Natural killer cell treated with Interleukin-12 subunit alpha and Interleukin-12 subunit beta and Interleukin-15 and Interleukin-18, amount 100 ng/mL, for 72 hours (primary cell): Measurements from ENCODE around the gene BLOC1S5. TPM values are rescaled to one million over a fixed set of nuclear protein-coding genes. Genes with fewer than 3 reads are reported as not detected.

Experiments used
- ATAC-seq, 2 donors: fragments of 150-1000 bp; cut with Tn5 transposase in 1 of 2; sonication (Bioruptor Pico), chemical (Tn5 transposase) in 1 of 2; 2 replicates each; pipeline ENCODE4 v1.10.0; 2021
- DNase-seq: peaks from one replicate; pipeline ENCODE4 v3.0.0; 2022; ENCODE audit warnings: low spot score
- H3K27ac Mint-ChIP-seq, 2 donors: 1 replicate in 1 of 2; 2 replicates in 1 of 2; pipeline ENCODE4 v1.8.0; 2022; ENCODE audit warnings: mixed read lengths in 2 of 2, mild to moderate bottlenecking in 1 of 2, moderate library complexity in 1 of 2
- H3K27me3 Mint-ChIP-seq, 2 donors: 1 replicate in 1 of 2; 2 replicates in 1 of 2; pipeline ENCODE4 v1.8.0; 2022; ENCODE audit warnings: mixed read lengths in 2 of 2
- H3K36me3 Mint-ChIP-seq: one replicate; pipeline ENCODE4 v1.8.0; 2022; ENCODE audit warnings: mixed read lengths
- H3K4me1 Mint-ChIP-seq, 2 donors: 1 replicate in 1 of 2; 2 replicates in 1 of 2; pipeline ENCODE4 v1.8.0; 2022; ENCODE audit warnings: low read depth in 2 of 2, mixed read lengths in 2 of 2, mild to moderate bottlenecking in 1 of 2
- H3K4me3 Mint-ChIP-seq: one replicate; pipeline ENCODE4 v1.8.0; 2022; ENCODE audit warnings: mixed read lengths
- H3K9me3 Mint-ChIP-seq: 2 replicates; pipeline ENCODE4 v1.8.0; 2022; ENCODE audit warnings: mixed read lengths
- total RNA-seq, 2 donors: library from RNA; stranded (reverse); gene quantifications; one replicate each; pipeline ENCODE4 v1.2.3, GENCODE V29; 2022

Gene BLOC1S5
- total RNA-seq, 2 donors from 2014 or later, result 12.2 to 15.8 TPM

GRCh38 chr6:8013763-8014162 is 50.4 kb downstream of the BLOC1S5 start:
- Mint-ChIP-seq H3K27ac (no peak overlapping the region), H3K4me1 (peaks cover 5 to 9% of the 10 kb centered on the region in 2 donors), H3K9me3 (no peaks in the 10 kb centered on the region), H3K36me3 (no peaks in the 10 kb centered on the region), H3K27me3 (no peaks in the 10 kb centered on the region), H3K4me3 (no peak overlapping the region)
- DNase-seq (no peak), ATAC-seq (no peak)

- Mint-ChIP-seq H3K27me3 (no peaks in the 10 kb centered on the region), H3K36me3 (no peaks in the 10 kb centered on the region), H3K27ac (no peak overlapping the region), H3K4me1 (no peaks in the 10 kb centered on the region), H3K4me3 (no peak overlapping the region), H3K9me3 (no peaks in the 10 kb centered on the region)
- ATAC-seq (no peak), DNase-seq (no peak)
Observed at GRCh38 chr6:8006208-8006607, 58.0 kb downstream of the BLOC1S5 start.

- no peak overlapping the region for H3K4me3 Mint-ChIP-seq
- H3K27me3 Mint-ChIP-seq, result no peaks in the 10 kb centered on the region
- no peak for DNase-seq
- no peaks in the 10 kb centered on the region for H3K9me3 Mint-ChIP-seq
- no peak for ATAC-seq
- no peak overlapping the region for H3K27ac Mint-ChIP-seq
- H3K4me1 Mint-ChIP-seq, result no peaks in the 10 kb centered on the region
- no peaks in the 10 kb centered on the region for H3K36me3 Mint-ChIP-seq
Observed at GRCh38 chr6:8005136-8005535, 59.1 kb downstream of the BLOC1S5 start.

DNA sequence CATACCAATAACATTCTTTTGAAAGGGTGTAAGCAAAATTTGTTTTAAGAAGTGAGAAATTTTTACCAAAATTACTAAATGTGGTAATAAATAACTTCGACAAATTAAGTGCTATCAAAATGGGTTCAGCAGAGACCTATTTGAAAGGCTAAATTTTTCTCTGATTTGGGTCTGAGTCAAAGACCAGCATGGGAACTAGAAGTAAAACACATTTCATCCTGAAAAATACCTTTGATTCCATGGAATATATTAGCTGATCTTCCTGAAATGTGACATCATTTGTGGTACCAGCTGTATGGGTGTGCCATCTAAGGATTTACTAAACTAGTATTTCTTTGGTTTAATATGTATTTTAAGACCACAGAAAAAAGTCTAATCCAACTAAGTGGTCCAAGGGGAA is 63.6 kb downstream of the BLOC1S5 start:
- DNase-seq, result no peak
- ATAC-seq, result no peak
- Mint-ChIP-seq H3K27me3 (no peaks in the 10 kb centered on the region), H3K4me3 (no peak overlapping the region), H3K9me3 (no peaks in the 10 kb centered on the region), H3K27ac (no peak overlapping the region), H3K4me1 (no peaks in the 10 kb centered on the region), H3K36me3 (no peaks in the 10 kb centered on the region)

- H3K9me3 Mint-ChIP-seq, result no peaks in the 10 kb centered on the region
- DNase-seq, result no peak
- no peak for ATAC-seq
- no peaks in the 10 kb centered on the region for H3K36me3 Mint-ChIP-seq
- no peak overlapping the region for H3K4me3 Mint-ChIP-seq
- H3K27ac Mint-ChIP-seq, result no peak overlapping the region
- no peaks in the 10 kb centered on the region for H3K27me3 Mint-ChIP-seq
- no peaks in the 10 kb centered on the region for H3K4me1 Mint-ChIP-seq
Observed at GRCh38 chr6:8000188-8000596, 64.0 kb downstream of the BLOC1S5 start.

GRCh38 chr6:7999201-7999600 is 65.0 kb downstream of the BLOC1S5 start:
- no peak for ATAC-seq
- H3K27ac Mint-ChIP-seq, result no peak overlapping the region
- no peaks in the 10 kb centered on the region for H3K9me3 Mint-ChIP-seq

DNA sequence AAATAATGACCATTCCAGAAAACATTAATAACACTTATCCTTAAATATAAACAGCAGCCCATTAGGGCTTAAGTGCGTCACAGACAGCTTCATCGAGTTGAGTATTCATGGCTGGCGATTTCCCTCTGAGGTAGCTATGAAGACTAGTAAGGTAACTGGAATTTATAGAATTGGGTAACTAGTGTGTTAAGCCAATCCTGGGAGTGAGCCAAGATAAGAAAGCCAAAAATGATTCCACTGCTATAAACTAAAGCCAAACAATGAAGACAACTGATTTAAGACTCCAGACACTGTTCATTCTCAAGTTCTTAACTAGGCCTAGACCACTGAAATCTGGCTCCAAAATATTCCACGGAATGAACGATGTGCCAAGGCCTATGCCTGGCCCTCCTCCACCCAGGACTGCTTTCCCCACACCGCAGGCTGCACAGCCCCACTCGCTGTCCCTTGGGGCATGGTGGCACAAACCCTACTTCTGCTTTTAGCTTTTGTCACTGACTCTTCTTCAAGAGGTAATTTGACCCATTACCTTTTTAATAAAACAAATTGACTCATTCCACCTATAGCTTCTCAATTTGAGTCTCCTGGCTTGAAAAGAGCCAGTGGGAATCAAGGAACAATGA is 66.0 kb downstream of the BLOC1S5 start:
- DNase-seq (no peak), ATAC-seq (no peak)
- Mint-ChIP-seq H3K27me3 (no peaks in the 10 kb centered on the region), H3K36me3 (peaks cover 4% of the 10 kb centered on the region), H3K4me1 (no peaks in the 10 kb centered on the region), H3K4me3 (no peak overlapping the region), H3K27ac (no peak overlapping the region), H3K9me3 (peaks cover 3% of the 10 kb centered on the region)

More at GRCh38 chr6:7999201-7999600, 65.0 kb downstream of the BLOC1S5 start:
- Mint-ChIP-seq H3K36me3 (no peaks in the 10 kb centered on the region), H3K4me1 (no peaks in the 10 kb centered on the region), H3K4me3 (no peak overlapping the region), H3K27me3 (no peaks in the 10 kb centered on the region)
- DNase-seq, result no peak

- Mint-ChIP-seq H3K4me1 (no peaks in the 10 kb centered on the region), H3K9me3 (peaks cover 3% of the 10 kb centered on the region)
Observed at GRCh38 chr6:7997286-7997685, 66.9 kb downstream of the BLOC1S5 start.

DNA sequence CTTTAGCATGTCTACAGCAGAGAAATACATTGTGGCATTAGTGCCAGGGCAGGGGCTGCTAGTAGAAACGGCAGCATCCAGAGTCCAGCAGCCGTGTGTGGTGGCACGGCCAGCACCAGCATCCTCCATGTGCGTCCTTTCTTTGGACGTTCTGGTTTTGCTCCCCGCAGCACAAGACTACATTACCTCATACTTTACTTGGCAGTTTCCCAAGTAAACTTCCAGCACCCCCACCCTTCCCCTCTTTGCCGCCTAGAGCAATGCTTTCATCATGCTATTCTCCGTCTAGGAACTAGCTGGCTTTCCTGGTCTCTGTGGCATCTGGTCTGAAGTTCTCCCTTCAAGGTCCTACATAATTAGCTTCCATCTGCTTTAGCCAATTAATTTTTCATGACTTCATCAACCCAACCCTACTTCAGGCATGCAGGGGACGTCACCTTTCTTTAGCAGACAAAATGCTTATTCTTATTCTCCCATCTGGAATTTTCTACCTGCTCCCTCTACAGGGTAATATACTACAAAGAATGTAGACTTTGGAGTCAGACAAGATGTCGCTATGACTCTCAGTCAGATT is 67.6 kb downstream of the BLOC1S5 start:
- no peaks in the 10 kb centered on the region for H3K4me1 Mint-ChIP-seq
- peaks cover 4% of the 10 kb centered on the region for H3K36me3 Mint-ChIP-seq
- no peaks in the 10 kb centered on the region for H3K27me3 Mint-ChIP-seq
- no peak for DNase-seq
- no peak for ATAC-seq
- H3K9me3 Mint-ChIP-seq, result peaks cover 3% of the 10 kb centered on the region
- no peak overlapping the region for H3K4me3 Mint-ChIP-seq
- H3K27ac Mint-ChIP-seq, result no peak overlapping the region

More at GRCh38 chr6:7997286-7997685, 66.9 kb downstream of the BLOC1S5 start:
- Mint-ChIP-seq H3K36me3 (peaks cover 4% of the 10 kb centered on the region), H3K27ac (no peak overlapping the region), H3K4me3 (no peak overlapping the region), H3K27me3 (no peaks in the 10 kb centered on the region)
- DNase-seq (no peak), ATAC-seq (no peak)

GRCh38 chr6:7993952-7994351 is 70.2 kb downstream of the BLOC1S5 start:
- Mint-ChIP-seq H3K9me3 (peaks cover 3% of the 10 kb centered on the region), H3K36me3 (peaks cover 4% of the 10 kb centered on the region), H3K27ac (no peak overlapping the region), H3K4me3 (no peak overlapping the region), H3K4me1 (no peaks in the 10 kb centered on the region), H3K27me3 (no peaks in the 10 kb centered on the region)
- no peak for DNase-seq
- no peak for ATAC-seq

- H3K27ac Mint-ChIP-seq, result no peak overlapping the region
- DNase-seq, result no peak
- H3K36me3 Mint-ChIP-seq, result peaks cover 4% of the 10 kb centered on the region
- no peaks in the 10 kb centered on the region for H3K27me3 Mint-ChIP-seq
- no peak overlapping the region for H3K4me3 Mint-ChIP-seq
- H3K4me1 Mint-ChIP-seq, result no peaks in the 10 kb centered on the region
- ATAC-seq, result no peak
- peaks cover 3% of the 10 kb centered on the region for H3K9me3 Mint-ChIP-seq
Observed at GRCh38 chr6:7993399-7993798, 70.8 kb downstream of the BLOC1S5 start.

DNA sequence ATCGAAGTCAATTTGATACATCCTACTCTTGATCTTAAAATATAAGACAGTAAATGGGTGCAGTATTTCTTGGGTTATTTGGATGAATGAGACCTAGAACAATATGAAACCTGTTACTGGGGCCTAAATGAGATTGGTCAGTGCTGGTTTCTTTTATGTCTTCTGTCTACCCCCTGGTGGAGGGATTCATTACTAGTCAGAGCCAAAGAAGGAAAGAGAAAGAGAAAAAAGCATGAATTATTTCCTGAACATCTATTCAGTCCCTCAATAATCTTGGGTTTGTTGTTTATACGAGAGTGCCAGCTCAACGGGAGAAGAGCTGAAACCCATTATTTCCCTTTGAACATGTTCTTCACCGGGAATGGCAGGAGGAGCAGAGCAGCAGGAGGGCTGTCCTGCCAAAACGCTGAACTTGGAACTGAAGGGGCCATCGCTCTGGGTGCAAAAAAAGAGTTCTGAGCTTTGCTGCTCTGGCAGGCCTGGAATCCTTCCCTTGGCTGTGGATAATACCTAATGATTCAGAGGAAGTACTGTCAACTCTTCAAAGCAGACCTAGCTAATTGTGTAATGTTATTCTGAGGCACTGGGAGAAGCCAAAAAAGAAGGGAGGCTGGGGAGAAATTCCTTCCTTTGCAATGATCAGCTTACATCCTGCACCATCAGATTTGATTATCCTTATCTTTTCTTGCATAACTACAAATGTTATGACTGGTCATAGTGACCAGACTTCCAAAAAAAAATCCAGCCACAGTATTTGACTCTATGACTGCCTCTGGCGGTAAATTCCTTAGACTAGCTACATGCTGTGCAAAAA is 72.0 kb downstream of the BLOC1S5 start:
- H3K27ac Mint-ChIP-seq, result no peak overlapping the region
- no peaks in the 10 kb centered on the region for H3K4me1 Mint-ChIP-seq
- H3K9me3 Mint-ChIP-seq, result peaks cover 3% of the 10 kb centered on the region
- peaks cover 4% of the 10 kb centered on the region for H3K36me3 Mint-ChIP-seq
- no peak for ATAC-seq
- no peak for DNase-seq
- no peaks in the 10 kb centered on the region for H3K27me3 Mint-ChIP-seq
- no peak overlapping the region for H3K4me3 Mint-ChIP-seq

DNA sequence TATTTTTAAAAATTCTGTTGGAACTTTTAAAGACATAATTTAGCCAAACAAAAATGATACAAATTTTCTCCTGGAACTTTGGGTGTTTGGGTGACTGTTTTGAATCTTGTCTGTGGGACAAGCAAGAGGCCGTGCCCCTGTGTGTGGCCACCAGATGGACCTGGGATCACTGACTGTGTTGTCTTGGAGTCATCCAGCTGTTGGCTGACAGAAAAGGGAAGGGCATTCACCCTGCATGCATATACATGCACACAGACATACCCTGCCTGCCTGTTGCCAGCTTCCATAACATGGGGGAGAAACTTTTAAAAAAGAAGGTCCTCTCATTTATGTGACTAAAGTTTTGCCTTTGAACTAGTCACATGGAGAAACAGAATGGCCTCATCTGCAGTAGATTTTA is 72.7 kb downstream of the BLOC1S5 start:
- ATAC-seq (no peak), DNase-seq (no peak)
- Mint-ChIP-seq H3K27me3 (no peaks in the 10 kb centered on the region), H3K36me3 (peaks cover 4% of the 10 kb centered on the region), H3K4me3 (no peak overlapping the region), H3K9me3 (peaks cover 6% of the 10 kb centered on the region), H3K27ac (no peak overlapping the region), H3K4me1 (no peaks in the 10 kb centered on the region)

- Mint-ChIP-seq H3K9me3 (peaks cover 3% of the 10 kb centered on the region), H3K27ac (no peak overlapping the region), H3K36me3 (no peaks in the 10 kb centered on the region), H3K4me3 (no peak overlapping the region), H3K27me3 (no peaks in the 10 kb centered on the region), H3K4me1 (no peaks in the 10 kb centered on the region)
- no peak for DNase-seq
- ATAC-seq, result no peak
Observed at GRCh38 chr6:7986219-7986618, 78.0 kb downstream of the BLOC1S5 start.
